Measurements from ENCODE around the gene C17orf50.
"Not testable (repeated sequence)": the region's sequence is repeated elsewhere in the genome, so short reads cannot be mapped to it uniquely, and the experiment has no call there.

Gene C17orf50

GRCh38 chr17:35735036-35735805 is 25.5 kb upstream of the C17orf50 start:
- DNase-seq: no peak

DNA sequence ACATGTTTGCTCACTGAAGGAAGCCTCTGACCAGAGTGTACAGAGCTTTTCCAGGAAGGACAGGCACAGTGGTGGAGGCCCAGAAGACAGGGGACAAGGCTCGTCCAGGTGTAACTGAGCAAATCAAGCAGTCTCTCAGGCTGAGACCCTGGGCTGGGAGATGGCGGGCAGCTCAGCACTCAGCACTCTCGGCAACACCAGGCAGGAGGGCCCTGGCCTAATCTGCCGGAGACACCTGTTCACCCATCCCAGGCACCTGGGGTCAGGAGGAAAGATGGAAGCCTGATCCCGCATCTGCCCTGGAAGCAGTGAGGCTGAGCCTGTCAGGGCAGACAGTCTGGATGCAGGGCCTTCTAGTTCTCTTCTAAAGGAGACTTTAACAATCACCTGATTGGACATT is 24.5 kb upstream of the C17orf50 start:
- no peak for DNase-seq

GRCh38 chr17:35738519-35739133 is 22.1 kb upstream of the C17orf50 start:
- DNase-seq: no peak

DNA sequence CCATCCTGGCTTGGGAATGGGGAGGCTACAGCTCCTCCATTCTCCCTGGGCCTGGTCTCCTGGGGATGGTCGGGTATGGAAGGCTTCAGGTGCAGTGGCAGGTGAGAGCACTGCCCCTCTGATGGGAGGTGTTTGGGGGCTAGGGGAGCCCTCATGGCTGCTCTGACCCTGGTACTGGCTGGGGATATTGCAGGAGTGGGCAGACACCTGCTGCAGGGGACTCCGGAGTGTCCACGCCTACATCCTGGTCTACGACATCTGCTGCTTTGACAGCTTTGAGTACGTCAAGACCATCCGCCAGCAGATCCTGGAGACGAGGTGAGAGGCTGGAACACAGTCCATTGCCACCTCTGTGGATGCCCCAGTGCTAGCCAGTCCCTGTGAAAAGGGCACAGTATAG is 20.5 kb upstream of the C17orf50 start:
- no peak for DNase-seq

- DNase-seq: peak; percentile 54
Measured at GRCh38 chr17:35740997-35741931, 19.4 kb upstream of the C17orf50 start.

- DNase-seq: no peak
Measured at GRCh38 chr17:35742496-35742895, 18.2 kb upstream of the C17orf50 start.

GRCh38 chr17:35742896-35743477 is 17.7 kb upstream of the C17orf50 start:
- no peak for DNase-seq

GRCh38 chr17:35743626-35744328 is 16.9 kb upstream of the C17orf50 start:
- DNase-seq: no peak

GRCh38 chr17:35744830-35745229 is 15.9 kb upstream of the C17orf50 start:
- DNase-seq: no peak

DNA sequence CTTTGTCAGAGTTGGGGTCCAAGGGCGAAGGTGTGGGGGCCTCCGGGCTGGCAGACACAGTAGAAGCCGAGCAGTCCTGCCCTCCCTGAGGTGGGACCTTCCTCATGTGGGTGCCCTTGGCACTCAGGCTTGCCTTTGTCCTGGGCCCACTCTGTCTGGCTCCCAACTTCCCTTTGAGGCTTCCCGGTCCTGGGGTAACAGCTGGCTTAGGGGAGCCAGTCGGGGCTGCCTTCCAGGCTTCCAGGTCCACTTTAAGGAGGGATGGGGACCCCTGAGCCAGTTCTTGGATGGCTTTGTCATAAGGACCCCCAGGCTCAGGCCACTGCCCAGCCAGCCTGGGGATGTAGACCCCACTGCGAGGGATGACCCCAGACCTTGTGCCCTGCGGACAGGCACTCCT is 15.4 kb upstream of the C17orf50 start:
- DNase-seq: no peak

DNA sequence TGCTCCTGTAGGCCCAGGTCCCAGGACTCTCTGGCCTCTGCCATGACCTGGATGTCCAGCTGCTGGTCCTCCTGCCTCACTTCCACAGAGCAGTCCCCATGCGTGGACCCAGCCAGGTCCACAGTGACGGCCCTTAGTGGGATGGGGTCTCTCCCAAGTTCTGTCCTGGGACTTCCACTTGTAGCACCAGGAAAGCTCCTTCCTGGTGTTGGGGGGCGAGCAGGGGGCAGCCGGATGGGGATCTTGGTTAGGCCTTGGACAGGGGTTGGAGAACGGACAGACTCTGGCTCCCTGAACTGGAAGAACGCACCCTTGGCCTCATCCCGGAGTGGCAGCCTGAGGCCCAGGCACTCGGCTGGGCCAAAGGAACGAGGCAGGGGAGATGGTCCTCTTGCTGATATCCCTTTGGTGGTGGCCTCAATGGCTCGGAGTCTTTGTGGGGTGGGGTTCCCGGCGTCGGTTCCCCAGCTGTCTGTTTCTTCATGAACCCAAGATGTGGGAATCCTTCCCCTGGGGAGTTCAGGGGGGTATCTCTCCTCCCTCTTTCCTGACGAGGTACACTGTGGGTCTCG is 14.9 kb upstream of the C17orf50 start:
- DNase-seq: no peak

GRCh38 chr17:35747540-35748017 is 13.1 kb upstream of the C17orf50 start:
- DNase-seq: peak; percentile 87

GRCh38 chr17:35748341-35748841 is 12.3 kb upstream of the C17orf50 start:
- peak; percentile 24 for DNase-seq

DNA sequence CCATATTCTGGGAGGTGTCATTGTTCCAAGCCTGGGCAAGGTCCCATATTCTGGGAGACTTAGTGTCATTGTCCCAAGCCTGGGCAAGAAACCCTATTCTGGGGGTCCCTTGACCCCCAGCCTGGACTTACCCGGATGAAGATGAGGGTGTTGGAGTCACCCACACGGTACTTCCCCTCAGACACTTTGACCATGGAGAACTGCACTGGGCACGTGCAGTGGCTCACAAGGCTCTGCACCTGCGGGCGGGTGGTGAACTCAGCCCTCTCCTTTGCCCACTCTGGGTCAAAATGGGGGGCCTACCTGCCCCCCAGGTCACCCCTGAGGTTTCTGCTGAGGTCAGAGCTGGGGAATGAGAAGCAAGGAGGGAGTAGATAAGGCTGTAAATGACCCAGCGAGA is 11.7 kb upstream of the C17orf50 start:
- no peak for DNase-seq

- DNase-seq: peak; percentile 30
Measured at GRCh38 chr17:35749560-35750412, 10.9 kb upstream of the C17orf50 start.

- no peak for DNase-seq
Measured at GRCh38 chr17:35750526-35751395, 9.9 kb upstream of the C17orf50 start.

DNA sequence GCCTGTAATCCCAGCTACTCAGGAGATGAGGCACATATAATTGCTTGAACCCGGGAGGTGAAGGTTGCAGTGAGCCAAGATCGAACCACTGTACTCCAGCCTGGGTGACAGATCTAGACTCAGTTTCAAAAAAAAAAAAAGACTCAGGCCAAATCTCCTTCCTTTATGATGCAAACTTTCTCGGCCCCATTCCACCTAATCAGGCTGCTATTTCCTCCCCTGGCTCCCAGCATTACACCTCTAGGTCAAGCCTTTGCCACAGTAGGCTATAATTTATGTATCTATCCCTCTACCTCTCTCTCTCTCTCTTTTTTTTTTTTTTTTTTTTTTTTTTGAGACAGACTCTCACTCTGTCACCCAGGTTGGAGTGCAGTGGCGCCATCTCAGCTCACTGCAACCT is 9.1 kb upstream of the C17orf50 start:
- not testable (repeated sequence) for DNase-seq

- no peak for DNase-seq
Measured at GRCh38 chr17:35752471-35752870, 8.2 kb upstream of the C17orf50 start.

GRCh38 chr17:35752945-35753764 is 7.5 kb upstream of the C17orf50 start, which contains the start of gene GAS2L2:
Gene GAS2L2, minus strand, starts transcription at chr17:35753239. Its CDS starts 389 bp downstream, at chr17:35752850.
- no peak for DNase-seq
